Transverse colon (tissue), 4 donors: ENCODE results near the gene NMRK1. TPM values are rescaled to one million over a fixed set of nuclear protein-coding genes. Genes with fewer than 3 reads are reported as not detected.

Experiments
- DNase-seq: peaks from one replicate; pipeline ENCODE4 v3.0.0-alpha.2; 2019
- H3K27ac ChIP-seq, 4 donors: fragments of 200-600 bp; sonication (generic); 2 replicates each; pipeline ENCODE4 v1.5.1; 2016 to 2018; ENCODE audit warnings: inconsistent platforms in 4 of 4
- H3K27me3 ChIP-seq: fragments of 200-600 bp; sonication (generic); 2 replicates; pipeline ENCODE4 v1.5.1; 2017; ENCODE audit warnings: inconsistent platforms
- H3K36me3 ChIP-seq, 4 donors: fragments of 200-600 bp; sonication (generic); 2 replicates each; pipeline ENCODE4 v1.5.1; 2017 to 2019; ENCODE audit warnings: inconsistent platforms in 4 of 4
- H3K4me1 ChIP-seq, 4 donors: fragments of 200-600 bp; sonication (generic); 2 replicates each; pipeline ENCODE4 v1.5.1; 2017 to 2020; ENCODE audit warnings: inconsistent platforms in 4 of 4
- H3K4me3 ChIP-seq, 4 donors: fragments of 200-600 bp; sonication (generic); 1 replicate in 1 of 4; 2 replicates in 3 of 4; pipeline versions ENCODE4 v1.5.1 to v1.6.1; 2017 to 2019; ENCODE audit warnings: inconsistent platforms in 4 of 4
- H3K9me3 ChIP-seq, 2 donors: fragments of 200-600 bp; sonication (generic); 2 replicates each; pipeline ENCODE4 v1.5.1; 2017 to 2019; ENCODE audit warnings: inconsistent platforms in 2 of 2
- CTCF ChIP-seq, 5 experiments: fragments of 200-600 bp in 3 of 5; fragments of 450-650 bp in 2 of 5; sonication (generic) in 3 of 5; IDR thresholded peaks; 1 replicate in 2 of 5; 2 replicates in 3 of 5; pipeline ENCODE4 v1.5.1; 2016 to 2017; ENCODE audit warnings: antibody characterized with exemption in 5 of 5, inconsistent platforms in 3 of 5, mild to moderate bottlenecking in 2 of 5, moderate library complexity in 1 of 5
- EP300 ChIP-seq: sonication (generic); formaldehyde crosslinking; IDR thresholded peaks from one replicate; pipeline ENCODE4 v1.6.1; 2017; ENCODE audit warnings: antibody characterized with exemption, low read depth
- POLR2A ChIP-seq: fragments of 450-650 bp; IDR thresholded peaks from one replicate; pipeline ENCODE4 v1.6.1; 2016; ENCODE audit warnings: antibody characterized with exemption, mild to moderate bottlenecking, moderate library complexity
- POLR2AphosphoS5 ChIP-seq, 3 donors: sonication (generic); formaldehyde crosslinking; IDR thresholded peaks; one replicate each; pipeline ENCODE4 v1.6.1; 2016; ENCODE audit warnings: antibody characterized with exemption in 3 of 3
- WGBS, 2 donors: methylation state at CpG; one replicate each; pipeline ENCODE4 v1.1.5; 2018; ENCODE audit warnings: low coverage in 1 of 2; 5-methylcytosine and 5-hydroxymethylcytosine counted together
- in situ Hi-C, 4 donors: fragments of 200-750 bp; cut with MboI; loops; one replicate each; pipeline versions ENCODE4 v1.15.0 to v1.15.1; 2017; ENCODE audit warnings: low sequenced_read_pairs in 3 of 4, low pct_ligation_motif_present in 1 of 4, low pct_unique_long_range_greater_than_20kb in 1 of 4
- intact Hi-C: fragments of 100-400 bp; cut with DNase I; formaldehyde crosslinking; loops from one replicate; pipeline ENCODE4 v1.15.1; 2023; ENCODE audit warnings: low total_unique reads
- total RNA-seq, 4 donors: library from RNA; depleted of rRNA; stranded (reverse); fragments of >200 nt; gene quantifications; one replicate each; pipeline ENCODE4 v1.1.0, GENCODE V29; 2016

The NMRK1 gene
- total RNA-seq, 4 donors from 2014 or later, result 3.4 to 36.7 (median 21.6) TPM

- WGBS, 2 donors, result 80 to 100% methylated on average over 2 to 4 of the region's 4 CpGs
- DNase-seq, result no peak
- TF ChIP-seq EP300 (no peak), CTCF (IDR thresholded peaks at IDR 0.05) (no peak), POLR2AphosphoS5 (IDR thresholded peaks at IDR 0.05) (no peak), POLR2A (no peak)
- in situ Hi-C loops (no loop called here), intact Hi-C loops (no loop called here)
- Histone ChIP-seq H3K36me3 (no peaks in the 10 kb centered on the region), H3K4me3 (no peak overlapping the region), H3K9me3 (no peaks in the 10 kb centered on the region), H3K4me1 (peaks cover 0 to 11% (median 3%) of the 10 kb centered on the region in 4 donors), H3K27me3 (no peaks in the 10 kb centered on the region), H3K27ac (no peak overlapping the region)
Measured at GRCh38 chr9:75067894-75068293, 20.1 kb downstream of the NMRK1 start.

DNA sequence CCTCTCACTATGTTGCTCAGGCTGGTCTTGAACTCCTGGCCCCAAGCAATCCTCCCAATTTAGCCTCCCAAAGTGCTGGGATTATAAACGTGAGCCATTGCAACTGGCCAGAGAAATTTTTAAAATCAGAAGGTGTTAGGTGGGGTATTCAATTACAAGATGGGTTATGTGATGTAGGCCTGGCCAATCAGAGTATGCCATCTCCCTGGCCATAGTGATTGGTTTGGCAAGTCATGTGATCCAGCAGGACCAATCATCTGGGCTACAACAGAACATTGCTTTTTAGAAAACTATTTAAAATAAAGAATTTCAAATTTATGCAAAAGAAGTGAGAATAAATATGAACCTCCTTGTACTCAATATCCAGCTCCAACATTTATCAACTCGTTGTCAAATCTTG is 22.4 kb downstream of the NMRK1 start:
- in situ Hi-C loops, result no loop called here

DNA sequence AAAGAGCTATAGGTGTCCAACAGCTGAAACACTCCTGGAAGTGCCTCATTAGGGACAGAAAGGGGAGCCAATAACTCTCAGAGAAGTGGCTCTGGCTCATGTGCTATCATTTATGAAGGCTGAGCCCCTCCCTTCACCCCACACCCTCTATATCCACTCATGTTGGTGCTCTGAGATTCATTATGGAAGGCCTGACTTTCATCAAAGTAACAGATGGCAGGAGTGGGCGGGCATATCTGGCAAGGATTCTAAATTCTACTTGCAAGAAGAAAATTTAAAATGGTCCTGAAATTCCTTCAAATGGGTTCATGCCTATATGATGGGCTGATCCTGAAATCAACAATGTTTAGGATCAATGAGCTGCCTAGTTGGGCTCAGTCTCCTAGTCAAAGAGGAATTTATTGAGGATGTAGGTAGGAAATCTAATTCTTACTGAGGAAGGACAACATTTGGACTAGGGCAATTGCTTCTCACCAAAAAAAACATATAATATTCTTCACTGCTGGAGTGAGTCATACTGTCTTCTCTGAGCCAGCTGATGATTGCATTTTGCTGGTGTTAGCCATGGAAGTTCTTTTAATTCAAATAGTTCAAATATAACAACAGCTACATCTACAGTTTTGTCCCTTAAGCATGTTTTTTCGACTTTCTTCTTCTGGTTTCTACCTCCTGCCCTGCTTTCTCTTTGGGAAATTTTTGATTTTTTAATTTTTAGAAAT is 23.5 kb downstream of the NMRK1 start:
- H3K27me3 ChIP-seq, result no peaks in the 10 kb centered on the region
- H3K4me3 ChIP-seq, result no peak overlapping the region
- in situ Hi-C loops (no loop called here), intact Hi-C loops (no loop called here)
- no peak overlapping the region for H3K27ac ChIP-seq
- WGBS, 2 donors, result 83 to 89% methylated on average over 2 of the region's 2 CpGs
- H3K36me3 ChIP-seq, result no peaks in the 10 kb centered on the region
- DNase-seq, result no peak
- no peak for TF ChIP-seq POLR2A
- H3K4me1 ChIP-seq, result peaks cover 0 to 5% (median 1%) of the 10 kb centered on the region in 4 donors
- no peaks in the 10 kb centered on the region for H3K9me3 ChIP-seq

More for the DNA sequence above, 22.4 kb downstream of the NMRK1 start:
- intact Hi-C loops, result no loop called here
- H3K36me3 ChIP-seq, result no peaks in the 10 kb centered on the region
- no peak overlapping the region for H3K27ac ChIP-seq
- H3K27me3 ChIP-seq, result no peaks in the 10 kb centered on the region
- peaks cover 0 to 5% (median 1%) of the 10 kb centered on the region in 4 donors for H3K4me1 ChIP-seq
- no peak overlapping the region for H3K4me3 ChIP-seq
- TF ChIP-seq POLR2AphosphoS5 (IDR thresholded peaks at IDR 0.05) (no peak), CTCF (IDR thresholded peaks at IDR 0.05) (no peak), POLR2A (no peak), EP300 (no peak)
- WGBS, 2 donors, result 67 to 92% methylated on average over 2 of the region's 2 CpGs
- H3K9me3 ChIP-seq, result no peaks in the 10 kb centered on the region
- DNase-seq, result no peak

- WGBS, 2 donors, result 36 to 61% methylated on average over 1 of the region's 1 CpG
- in situ Hi-C loops, result no loop called here
- intact Hi-C loops, result no loop called here
Measured at GRCh38 chr9:75063556-75064305, 24.2 kb downstream of the NMRK1 start.

More at GRCh38 chr9:75063556-75064305, 24.2 kb downstream of the NMRK1 start:
- Histone ChIP-seq H3K9me3 (no peaks in the 10 kb centered on the region), H3K27ac (no peak overlapping the region), H3K4me3 (no peak overlapping the region), H3K36me3 (no peaks in the 10 kb centered on the region), H3K4me1 (peaks cover 0 to 5% (median 1%) of the 10 kb centered on the region in 4 donors), H3K27me3 (no peaks in the 10 kb centered on the region)
- TF ChIP-seq CTCF (IDR thresholded peaks at IDR 0.05), result no peak
- no peak for TF ChIP-seq POLR2A
- no peak for TF ChIP-seq EP300
- TF ChIP-seq POLR2AphosphoS5 (IDR thresholded peaks at IDR 0.05), result no peak
- no peak for DNase-seq
